HCT116 (cell line): ENCODE data around the gene PAGR1. TPM values are rescaled to one million over a fixed set of nuclear protein-coding genes. Genes with fewer than 3 reads are reported as not detected.
A peak's percentile ranks its signal among the peaks of the same experiment; 100 is the strongest.

Source experiments
- ATAC-seq: fragments of 200-7000 bp; cut with Tn5 transposase; 2 replicates; pipeline ENCODE4 v1.9.1; 2020; ENCODE audit warnings: mild to moderate bottlenecking, moderate library complexity
- BruUV-seq: library from RNA; stranded (reverse); fragments of 400-500 nt; replicated peaks from 2 replicates; lab custom pipeline; 2021; lab: Mats Ljungman, UMichigan
- CTCF ChIA-PET: fragments of 300-600 bp; sonication (Branson Sonifier 250); formaldehyde crosslinking; loops from one replicate; lab custom pipeline; 2021; ENCODE audit warnings: antibody characterized with exemption; lab: Charles Lee
- POLR2A ChIA-PET: fragments of 300-600, 350-600 bp; sonication (Branson Sonifier 250); formaldehyde crosslinking; loops from one replicate; lab custom pipeline; 2021; ENCODE audit warnings: antibody characterized with exemption; lab: Charles Lee
- RAD21 ChIA-PET, 2 experiments: fragments of 300-600 bp; sonication (Branson Sonifier 250); formaldehyde crosslinking; loops; one replicate each; lab custom pipeline; 2023; ENCODE audit warnings: low total read pairs in 2 of 2; ENCODE audit not compliant: uncharacterized antibody in 2 of 2, unreplicated experiment in 2 of 2, low non-redundant PET in 1 of 2; lab: Charles Lee
- DNase-seq: peaks from one replicate; pipeline ENCODE4 v3.0.0-alpha.2; 2010; ENCODE audit warnings: low read depth, low spot score
- H2AFZ ChIP-seq: fragments of 200-600 bp; shearing (Covaris generic), sonication (generic); 2 replicates; pipeline ENCODE4 v1.6.1; 2017; ENCODE audit warnings: low read depth, mixed run types, mixed read lengths, antibody characterized with exemption, low read length; ENCODE audit not compliant: poor library complexity, severe bottlenecking
- H3K27ac ChIP-seq: 2 replicates; pipeline ENCODE4 v1.5.1; 2012; ENCODE audit warnings: low read depth, low read length
- H3K27me3 ChIP-seq: fragments of 200-600 bp; sonication (generic); 2 replicates; pipeline ENCODE4 v1.6.1; 2016; ENCODE audit warnings: mixed run types, low read length, mixed read lengths; ENCODE audit not compliant: insufficient read depth
- H3K36me3 ChIP-seq, 2 experiments: fragments of 200-500 bp in 1 of 2; fragments of 200-600 bp in 1 of 2; sonication (Bioruptor generic) in 1 of 2; sonication (generic) in 1 of 2; 2 replicates each; pipeline versions ENCODE4 v1.5.1 to v1.6.1; 2014 to 2016; ENCODE audit warnings: low read length in 2 of 2, inconsistent platforms in 1 of 2, mixed read lengths in 1 of 2, mixed run types in 1 of 2; ENCODE audit not compliant: insufficient read depth in 2 of 2, control insufficient read depth in 1 of 2
- H3K4me1 ChIP-seq, 2 experiments: fragments of 200-600 bp in 1 of 2; sonication (generic) in 1 of 2; 2 replicates each; pipeline versions ENCODE4 v1.5.1 to v1.6.1; 2012 to 2017; ENCODE audit warnings: low read length in 2 of 2, inconsistent platforms in 1 of 2, mild to moderate bottlenecking in 1 of 2, mixed read lengths in 1 of 2, mixed run types in 1 of 2, moderate library complexity in 1 of 2; ENCODE audit not compliant: insufficient read depth in 2 of 2, control insufficient read depth in 1 of 2
- H3K4me2 ChIP-seq: fragments of 200-600 bp; sonication (generic); 2 replicates; pipeline ENCODE4 v1.6.1; 2017; ENCODE audit warnings: mixed run types, low read length, mixed read lengths
- H3K4me3 ChIP-seq, 2 experiments: fragments of 200-600 bp in 1 of 2; sonication (generic) in 1 of 2; replicated peaks in 1 of 2; 2 replicates each; pipeline ENCODE4 v1.5.1; 2011 to 2016; ENCODE audit warnings: low read length in 2 of 2, control low read depth in 1 of 2, low read depth in 1 of 2, mild to moderate bottlenecking in 1 of 2, mixed read lengths in 1 of 2, mixed run types in 1 of 2
- H3K79me2 ChIP-seq: fragments of 200-600 bp; sonication (generic); 2 replicates; pipeline ENCODE4 v1.6.1; 2017; ENCODE audit warnings: mild to moderate bottlenecking, mixed run types, low read length, moderate library complexity, mixed read lengths; ENCODE audit not compliant: insufficient read depth
- H3K9ac ChIP-seq: fragments of 200-600 bp; sonication (generic); 2 replicates; pipeline ENCODE4 v1.6.1; 2016; ENCODE audit warnings: low read length, mixed read lengths
- H3K9me2 ChIP-seq: fragments of 200-600 bp; sonication (generic), shearing (Covaris generic); 2 replicates; pipeline ENCODE4 v1.6.1; 2017; ENCODE audit warnings: mixed run types, mild to moderate bottlenecking, moderate library complexity; ENCODE audit not compliant: insufficient read depth
- H3K9me3 ChIP-seq, 2 experiments: fragments of 200-500 bp in 1 of 2; fragments of 200-600 bp in 1 of 2; sonication (Bioruptor generic) in 1 of 2; sonication (generic) in 1 of 2; 2 replicates each; pipeline ENCODE4 v1.6.1; 2014 to 2017; ENCODE audit warnings: low read length in 2 of 2, mixed read lengths in 2 of 2, inconsistent platforms in 1 of 2, low read depth in 1 of 2, mild to moderate bottlenecking in 1 of 2, mixed run types in 1 of 2, moderate library complexity in 1 of 2; ENCODE audit not compliant: control insufficient read depth in 1 of 2, insufficient read depth in 1 of 2
- H4K20me1 ChIP-seq: fragments of 200-600 bp; sonication (generic), shearing (Covaris generic); 2 replicates; pipeline ENCODE4 v1.6.1; 2017; ENCODE audit warnings: mixed run types, mild to moderate bottlenecking, moderate library complexity; ENCODE audit not compliant: insufficient read depth
- CBX3 ChIP-seq: IDR thresholded peaks from 2 replicates; pipeline ENCODE4 v1.6.1; 2012; ENCODE audit warnings: low read depth
- EGR1 ChIP-seq: IDR thresholded peaks from 2 replicates; pipeline ENCODE4 v1.6.1; 2012; ENCODE audit warnings: low read depth
- ELF1 ChIP-seq: IDR thresholded peaks from 2 replicates; pipeline ENCODE4 v1.6.1; 2012; ENCODE audit warnings: low read depth, borderline replicate concordance
- EZH2phosphoT487 ChIP-seq: fragments of 200-600 bp; IDR thresholded peaks from 2 replicates; pipeline ENCODE4 v1.6.1; 2018; ENCODE audit warnings: antibody characterized with exemption, borderline replicate concordance
- JUND ChIP-seq: IDR thresholded peaks from 2 replicates; pipeline ENCODE4 v1.6.1; 2012
- POLR2A ChIP-seq: IDR thresholded peaks from 2 replicates; pipeline ENCODE4 v1.7.0; 2011; ENCODE audit warnings: borderline replicate concordance; ENCODE audit not compliant: insufficient read depth, insufficient read length; ENCODE audit errors: extremely low read depth
- POLR2AphosphoS5 ChIP-seq: IDR thresholded peaks from 2 replicates; pipeline ENCODE4 v1.6.1; 2011; ENCODE audit warnings: mild to moderate bottlenecking, low read depth, low read length, moderate library complexity
- TCF7L2 ChIP-seq: IDR thresholded peaks from 2 replicates; pipeline ENCODE4 v1.7.0; 2011; ENCODE audit warnings: borderline replicate concordance, inconsistent platforms; ENCODE audit not compliant: insufficient read depth, insufficient read length; ENCODE audit errors: extremely low read depth
- YY1 ChIP-seq: IDR thresholded peaks from 2 replicates; pipeline ENCODE4 v1.6.1; 2011; ENCODE audit warnings: low read length, low read depth, moderate library complexity, mild to moderate bottlenecking; ENCODE audit not compliant: insufficient replicate concordance; ENCODE audit errors: extremely low read depth
- ZNF274 ChIP-seq: fragments of 200-500 bp; sonication (Bioruptor generic); IDR thresholded peaks from 2 replicates; pipeline ENCODE4 v1.6.1; 2014; ENCODE audit warnings: mild to moderate bottlenecking, low read depth, low read length, inconsistent platforms
- intact Hi-C: fragments of 100-400 bp; cut with micrococcal nuclease; formaldehyde crosslinking; loops from 2 replicates; pipeline ENCODE4 v1.10.0; 2022
- total RNA-seq: library from RNA; stranded (reverse); gene quantifications from one replicate; pipeline ENCODE4 v1.2.1, GENCODE V29; 2021; ENCODE audit not compliant: unreplicated experiment
- TF ChIP-seq, protein P1 (sequence below): IDR thresholded peaks from 2 replicates; pipeline ENCODE4 v1.6.1; 2012; ENCODE audit warnings: low read depth
- TF ChIP-seq, protein P2 (sequence below): IDR thresholded peaks from 2 replicates; pipeline ENCODE4 v1.6.1; 2012
- TF ChIP-seq, protein P3 (sequence below): IDR thresholded peaks from 2 replicates; pipeline ENCODE4 v1.6.1; 2012

Gene PAGR1
- total RNA-seq, 1 experiment from 2014 or later = 28.9 TPM

DNA sequence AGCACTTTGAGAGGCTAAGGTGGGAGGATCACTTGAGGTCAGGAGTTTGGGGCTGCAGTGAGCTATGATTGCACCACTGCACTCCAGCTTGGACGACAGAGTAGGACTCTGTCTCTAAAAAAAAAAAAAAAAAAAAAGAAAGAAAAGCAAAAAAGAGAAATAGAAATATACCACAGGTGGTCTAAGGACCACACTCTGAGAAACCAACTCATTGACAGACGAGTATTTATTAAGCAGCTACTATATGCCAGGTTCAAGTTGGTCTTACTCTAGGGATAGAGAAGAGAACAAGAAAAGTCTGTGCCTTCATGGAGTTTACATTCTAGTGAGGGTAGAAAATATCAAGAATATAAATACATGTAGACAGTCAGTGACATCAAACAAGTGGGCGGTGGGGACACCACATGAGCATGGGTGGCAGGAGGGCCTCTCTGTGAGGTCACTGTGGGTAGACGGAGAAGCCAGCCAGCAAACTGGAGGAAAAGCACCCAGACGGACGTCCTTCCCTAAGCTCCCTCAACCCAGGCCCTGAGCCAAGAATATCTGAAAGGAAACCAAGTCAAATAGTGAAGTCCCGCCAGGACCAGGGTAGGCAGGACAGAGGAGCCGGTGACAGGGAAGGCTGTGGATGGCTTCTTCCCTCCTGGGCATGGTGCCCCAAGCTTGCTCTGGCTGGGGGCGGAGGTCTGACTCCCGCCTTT is 42.3 kb downstream of the PAGR1 start:
- DNase-seq = no peak
- ATAC-seq = no peak
- Histone ChIP-seq H4K20me1 (no peaks in the 10 kb centered on the region), H3K27ac (no peak overlapping the region), H3K4me2 (no peak overlapping the region), H3K9me2 (no peaks in the 10 kb centered on the region), H3K4me1 (peaks cover 0 to 9% of the 10 kb centered on the region in 2 experiments; a peak in 1 of 4 replicates), H3K4me3 (no peak overlapping the region), H3K27me3 (no peaks in the 10 kb centered on the region), H3K79me2 (peaks cover 20% of the 10 kb centered on the region), H3K36me3 (peaks cover 10 to 17% of the 10 kb centered on the region in 2 experiments), H2AFZ (no peak overlapping the region), H3K9ac (no peak overlapping the region), H3K9me3 (no peaks in the 10 kb centered on the region)
- ChIA-PET CTCF (interaction anchor here (2.3 kb wide), 1 partner anchor 9 kb away, joined by 12 read pairs; no protein-coding TSS in a partner anchor), POLR2A (no interaction called here), RAD21 (no interaction called here)
- TF ChIP-seq, protein P1, sequence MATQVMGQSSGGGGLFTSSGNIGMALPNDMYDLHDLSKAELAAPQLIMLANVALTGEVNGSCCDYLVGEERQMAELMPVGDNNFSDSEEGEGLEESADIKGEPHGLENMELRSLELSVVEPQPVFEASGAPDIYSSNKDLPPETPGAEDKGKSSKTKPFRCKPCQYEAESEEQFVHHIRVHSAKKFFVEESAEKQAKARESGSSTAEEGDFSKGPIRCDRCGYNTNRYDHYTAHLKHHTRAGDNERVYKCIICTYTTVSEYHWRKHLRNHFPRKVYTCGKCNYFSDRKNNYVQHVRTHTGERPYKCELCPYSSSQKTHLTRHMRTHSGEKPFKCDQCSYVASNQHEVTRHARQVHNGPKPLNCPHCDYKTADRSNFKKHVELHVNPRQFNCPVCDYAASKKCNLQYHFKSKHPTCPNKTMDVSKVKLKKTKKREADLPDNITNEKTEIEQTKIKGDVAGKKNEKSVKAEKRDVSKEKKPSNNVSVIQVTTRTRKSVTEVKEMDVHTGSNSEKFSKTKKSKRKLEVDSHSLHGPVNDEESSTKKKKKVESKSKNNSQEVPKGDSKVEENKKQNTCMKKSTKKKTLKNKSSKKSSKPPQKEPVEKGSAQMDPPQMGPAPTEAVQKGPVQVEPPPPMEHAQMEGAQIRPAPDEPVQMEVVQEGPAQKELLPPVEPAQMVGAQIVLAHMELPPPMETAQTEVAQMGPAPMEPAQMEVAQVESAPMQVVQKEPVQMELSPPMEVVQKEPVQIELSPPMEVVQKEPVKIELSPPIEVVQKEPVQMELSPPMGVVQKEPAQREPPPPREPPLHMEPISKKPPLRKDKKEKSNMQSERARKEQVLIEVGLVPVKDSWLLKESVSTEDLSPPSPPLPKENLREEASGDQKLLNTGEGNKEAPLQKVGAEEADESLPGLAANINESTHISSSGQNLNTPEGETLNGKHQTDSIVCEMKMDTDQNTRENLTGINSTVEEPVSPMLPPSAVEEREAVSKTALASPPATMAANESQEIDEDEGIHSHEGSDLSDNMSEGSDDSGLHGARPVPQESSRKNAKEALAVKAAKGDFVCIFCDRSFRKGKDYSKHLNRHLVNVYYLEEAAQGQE = no peak
- TF ChIP-seq POLR2A = no peak
- intact Hi-C loops = no loop called here
- BruUV-seq = TSS peak; percentile 4

DNA sequence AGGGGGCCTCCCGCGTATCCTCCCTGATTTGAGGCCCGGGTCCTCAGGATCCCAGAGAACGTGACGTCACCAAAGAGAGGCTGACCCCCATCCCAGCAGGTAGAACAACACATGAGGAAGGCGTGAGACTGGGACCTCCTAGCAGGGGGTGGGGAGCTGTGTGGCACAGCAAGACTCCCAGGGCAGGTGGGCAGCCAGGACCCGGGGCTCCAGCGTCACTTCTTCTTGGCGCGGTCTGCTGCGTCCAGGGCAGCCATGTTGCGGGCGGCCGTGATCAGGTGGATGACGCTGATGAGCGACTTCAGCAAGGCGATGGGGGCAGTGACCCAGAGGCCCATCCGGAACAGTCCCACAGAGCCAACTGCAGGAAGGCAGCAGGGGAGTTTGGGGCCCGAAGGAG is 43.0 kb downstream of the PAGR1 start:
- H2AFZ ChIP-seq = no peak overlapping the region
- no peak overlapping the region for H3K4me2 ChIP-seq
- no peaks in the 10 kb centered on the region for H3K9me2 ChIP-seq
- DNase-seq (no peak), ATAC-seq (no peak)
- H3K4me1 ChIP-seq = peaks cover 0 to 15% of the 10 kb centered on the region in 2 experiments; a peak in 3 of 4 replicates
- intact Hi-C loops = no loop called here
- CTCF ChIA-PET = interaction anchor here (2.3 kb wide), 1 partner anchor 10 kb away, joined by 12 read pairs; no protein-coding TSS in a partner anchor
- H3K27ac ChIP-seq = no peak overlapping the region
- H3K9me3 ChIP-seq = no peaks in the 10 kb centered on the region
- peaks cover 10 to 17% of the 10 kb centered on the region in 2 experiments for H3K36me3 ChIP-seq
- H3K79me2 ChIP-seq = peaks cover 20% of the 10 kb centered on the region
- POLR2A ChIA-PET = no interaction called here
- BruUV-seq = no TSS peak
- RAD21 ChIA-PET = no interaction called here
- H3K9ac ChIP-seq = no peak overlapping the region
- H3K4me3 ChIP-seq = no peak overlapping the region
- H4K20me1 ChIP-seq = no peaks in the 10 kb centered on the region
- H3K27me3 ChIP-seq = no peaks in the 10 kb centered on the region
- TF ChIP-seq ELF1 = no peak
- no peak for TF ChIP-seq CBX3
- TF ChIP-seq TCF7L2 = no peak
- no peak for TF ChIP-seq JUND
- TF ChIP-seq, protein P2, sequence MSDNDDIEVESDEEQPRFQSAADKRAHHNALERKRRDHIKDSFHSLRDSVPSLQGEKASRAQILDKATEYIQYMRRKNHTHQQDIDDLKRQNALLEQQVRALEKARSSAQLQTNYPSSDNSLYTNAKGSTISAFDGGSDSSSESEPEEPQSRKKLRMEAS = no peak
- no peak for TF ChIP-seq YY1
- no peak for TF ChIP-seq POLR2AphosphoS5
- TF ChIP-seq, protein P3, sequence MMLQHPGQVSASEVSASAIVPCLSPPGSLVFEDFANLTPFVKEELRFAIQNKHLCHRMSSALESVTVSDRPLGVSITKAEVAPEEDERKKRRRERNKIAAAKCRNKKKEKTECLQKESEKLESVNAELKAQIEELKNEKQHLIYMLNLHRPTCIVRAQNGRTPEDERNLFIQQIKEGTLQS = no peak
- TF ChIP-seq ZNF274 = no peak
- no peak for TF ChIP-seq EZH2phosphoT487
- no peak for TF ChIP-seq EGR1
